BLaER1 treated with 17β-estradiol and CSF1 and Interleukin-3, amounts not matched to agents 10 nM and 100 nM (cell line): ENCODE results near the gene CRLF2.

ENCODE experiments used
- H3K27ac ChIP-seq, 11 experiments: shearing (Covaris generic); formaldehyde crosslinking; 2 replicates each; pipeline ENCODE4 v1.8.1; 2022
- H3K27me3 ChIP-seq, 11 experiments: shearing (Covaris generic); formaldehyde crosslinking; 2 replicates each; pipeline ENCODE4 v1.8.1; 2022
- H3K36me3 ChIP-seq, 11 experiments: shearing (Covaris generic); formaldehyde crosslinking; 2 replicates each; pipeline ENCODE4 v1.8.1; 2022
- H3K4me1 ChIP-seq, 10 experiments: shearing (Covaris generic); formaldehyde crosslinking; 2 replicates each; pipeline ENCODE4 v1.8.1; 2022
- H3K4me2 ChIP-seq, 11 experiments: shearing (Covaris generic); formaldehyde crosslinking; 2 replicates each; pipeline ENCODE4 v1.8.1; 2022
- H3K4me3 ChIP-seq, 10 experiments: shearing (Covaris generic); formaldehyde crosslinking; 2 replicates each; pipeline ENCODE4 v1.8.1; 2022
- H3K9ac ChIP-seq, 11 experiments: shearing (Covaris generic); formaldehyde crosslinking; 2 replicates each; pipeline ENCODE4 v1.8.1; 2022
- H3K9me3 ChIP-seq, 11 experiments: shearing (Covaris generic); formaldehyde crosslinking; replicated peaks in 1 of 11; 2 replicates each; pipeline ENCODE4 v1.8.1; 2022
- H4K20me1 ChIP-seq, 11 experiments: shearing (Covaris generic); formaldehyde crosslinking; 2 replicates each; pipeline ENCODE4 v1.8.1; 2022
- Cebpa-rat ChIP-seq, 11 experiments: shearing (Covaris generic); IDR thresholded peaks; 2 replicates each; pipeline ENCODE4 v1.8.1; 2022

The CRLF2 gene

DNA sequence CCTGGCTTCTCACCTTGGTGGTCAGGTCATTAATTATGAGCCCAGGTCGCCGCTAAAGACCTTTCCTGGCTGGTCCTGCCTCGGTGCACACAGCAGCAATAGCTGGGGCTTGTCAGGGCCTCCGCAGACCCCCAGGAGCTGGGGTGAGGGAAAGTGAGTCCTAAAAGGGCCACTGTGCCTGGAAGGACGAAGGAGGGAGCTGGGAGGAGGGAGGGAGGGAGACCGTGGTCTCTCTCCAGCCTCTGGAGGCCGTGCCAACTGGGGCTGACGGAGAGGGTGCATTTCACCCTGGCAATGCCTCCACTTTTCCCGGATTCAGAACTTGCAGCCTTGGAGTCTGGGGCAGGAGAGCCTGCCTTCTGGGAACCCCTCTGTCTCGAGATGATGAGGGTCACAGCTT lies 60.4 kb downstream of the CRLF2 start:
- no peak overlapping the region for H3K4me2 ChIP-seq
- peaks cover 0 to 17% (median 9%) of the 10 kb centered on the region in 11 experiments; a peak in 12 of 22 replicates for H3K27me3 ChIP-seq
- H4K20me1 ChIP-seq: no peaks in the 10 kb centered on the region
- no peaks in the 10 kb centered on the region for H3K4me1 ChIP-seq
- no peak overlapping the region for H3K9ac ChIP-seq
- no peak overlapping the region for H3K4me3 ChIP-seq
- H3K36me3 ChIP-seq: no peaks in the 10 kb centered on the region
- H3K9me3 ChIP-seq: no peaks in the 10 kb centered on the region
- TF ChIP-seq Cebpa-rat (IDR thresholded peaks at IDR 0.05): no peak
- H3K27ac ChIP-seq: no peak overlapping the region

DNA sequence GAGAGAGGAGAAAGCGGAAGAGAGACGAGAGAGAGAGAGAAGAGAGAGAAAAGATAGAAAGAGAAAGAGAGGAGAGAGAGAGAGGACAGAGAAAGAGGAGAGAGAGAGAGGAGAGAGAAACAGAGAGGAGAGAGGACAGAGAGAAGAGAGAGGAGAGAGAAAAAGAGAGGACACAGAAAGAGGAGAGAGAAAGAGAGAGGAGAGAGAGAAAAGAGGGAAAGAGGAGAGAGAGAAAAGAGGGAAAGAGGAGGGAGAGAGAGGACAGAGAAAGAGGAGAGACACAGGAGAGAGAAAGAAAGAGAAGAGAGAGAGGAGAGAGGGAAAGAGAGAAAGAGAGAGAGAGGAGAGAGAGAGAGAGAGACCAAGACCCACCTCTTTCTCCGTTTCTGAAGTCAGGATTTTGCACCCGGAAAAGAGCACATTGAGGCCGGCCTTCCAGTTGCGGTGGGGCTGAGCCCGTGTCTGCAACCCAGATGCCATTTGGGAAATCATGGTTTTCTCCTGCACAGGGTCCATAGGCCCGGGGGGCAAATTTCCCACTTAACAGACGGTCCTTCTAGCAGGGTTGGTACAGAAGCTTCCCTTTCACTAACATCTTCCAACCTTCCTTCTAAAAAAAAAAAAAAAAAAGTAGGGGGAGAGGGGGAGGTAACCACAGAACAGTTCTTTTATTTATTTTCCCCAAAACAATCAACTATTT lies 60.9 kb downstream of the CRLF2 start:
- Histone ChIP-seq H3K9me3 (no peaks in the 10 kb centered on the region), H3K27ac (no peak overlapping the region), H3K4me3 (no peak overlapping the region), H3K4me2 (no peak overlapping the region), H3K36me3 (no peaks in the 10 kb centered on the region), H3K4me1 (no peaks in the 10 kb centered on the region), H3K27me3 (peaks cover 0 to 17% (median 9%) of the 10 kb centered on the region in 11 experiments; a peak in 12 of 22 replicates), H3K9ac (no peak overlapping the region), H4K20me1 (no peaks in the 10 kb centered on the region)
- TF ChIP-seq Cebpa-rat (IDR thresholded peaks at IDR 0.05): no peak

- Histone ChIP-seq H3K4me1 (no peaks in the 10 kb centered on the region), H3K27ac (no peak overlapping the region), H3K9me3 (no peaks in the 10 kb centered on the region), H3K4me2 (no peak overlapping the region), H3K27me3 (peaks cover 0 to 17% (median 9%) of the 10 kb centered on the region in 11 experiments; a peak in 12 of 22 replicates), H3K36me3 (no peaks in the 10 kb centered on the region), H3K9ac (no peak overlapping the region), H4K20me1 (no peaks in the 10 kb centered on the region), H3K4me3 (no peak overlapping the region)
- no peak for TF ChIP-seq Cebpa-rat (IDR thresholded peaks at IDR 0.05)
Measured at GRCh38 chrX:1150569-1151347, 61.7 kb downstream of the CRLF2 start.

DNA sequence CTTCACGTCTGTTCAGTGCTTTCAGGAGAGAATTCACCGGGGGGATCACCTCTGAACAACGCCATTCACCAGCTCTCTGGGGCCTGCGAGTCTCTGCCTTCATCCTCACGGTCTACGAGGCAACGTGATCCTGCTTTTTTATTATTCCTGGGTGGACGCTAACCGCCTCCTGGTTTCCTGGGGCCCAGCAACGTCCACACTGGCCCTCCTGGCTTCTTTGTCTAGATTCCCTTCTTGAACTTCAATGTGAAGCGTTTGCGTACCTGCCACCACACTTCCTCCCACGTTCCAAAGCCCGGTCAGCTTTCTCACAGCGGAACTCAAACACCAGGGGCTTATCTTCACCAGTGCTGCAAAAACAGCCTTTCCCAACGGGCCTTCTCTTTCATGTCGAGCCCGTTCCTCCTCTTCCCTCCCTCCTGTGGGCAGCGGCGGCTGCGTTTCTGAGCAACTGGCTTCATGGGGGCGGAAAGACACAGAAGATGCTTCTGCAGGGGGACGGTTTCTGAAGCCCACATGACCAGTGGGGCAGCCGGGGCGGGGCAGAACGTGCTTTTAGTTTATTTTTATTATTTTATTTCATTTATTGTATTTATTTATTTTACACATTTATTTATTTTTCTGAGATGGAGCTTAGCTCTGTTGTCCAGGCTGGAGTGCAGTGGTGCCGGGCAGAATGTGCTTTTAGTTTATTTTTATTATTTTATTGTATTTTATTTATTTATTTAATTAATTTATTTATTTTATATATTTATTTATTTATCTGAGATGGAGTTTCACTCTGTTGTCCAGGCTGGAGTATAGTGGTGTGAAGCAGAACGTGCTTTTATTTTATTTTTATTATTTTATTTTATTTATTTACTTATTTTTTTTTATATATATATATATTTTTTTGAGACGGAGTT lies 64.6 kb downstream of the CRLF2 start:
- Histone ChIP-seq H4K20me1 (no peaks in the 10 kb centered on the region), H3K36me3 (no peaks in the 10 kb centered on the region), H3K4me2 (no peak overlapping the region), H3K27me3 (peaks cover 0 to 17% (median 9%) of the 10 kb centered on the region in 11 experiments; a peak in 12 of 22 replicates), H3K27ac (no peak overlapping the region), H3K9ac (no peak overlapping the region), H3K4me1 (no peaks in the 10 kb centered on the region), H3K4me3 (no peak overlapping the region), H3K9me3 (no peaks in the 10 kb centered on the region)
- no peak for TF ChIP-seq Cebpa-rat (IDR thresholded peaks at IDR 0.05)

- no peaks in the 10 kb centered on the region for H4K20me1 ChIP-seq
- no peaks in the 10 kb centered on the region for H3K9me3 ChIP-seq
- no peak for TF ChIP-seq Cebpa-rat (IDR thresholded peaks at IDR 0.05)
- H3K4me3 ChIP-seq: no peak overlapping the region
- no peak overlapping the region for H3K27ac ChIP-seq
- H3K36me3 ChIP-seq: no peaks in the 10 kb centered on the region
- no peaks in the 10 kb centered on the region for H3K27me3 ChIP-seq
- no peaks in the 10 kb centered on the region for H3K4me1 ChIP-seq
- no peak overlapping the region for H3K9ac ChIP-seq
- no peak overlapping the region for H3K4me2 ChIP-seq
Measured at GRCh38 chrX:1144293-1144692, 68.2 kb downstream of the CRLF2 start.
